Lower leg skin (tissue), 4 donors: ENCODE data around the gene OST4. TPM values are rescaled to one million over a fixed set of nuclear protein-coding genes. Genes with fewer than 3 reads are reported as not detected.

ENCODE experiments used
- DNase-seq, 2 donors: peaks; one replicate each; pipeline ENCODE4 v3.0.0-alpha.2; 2019; ENCODE audit warnings: low spot score in 2 of 2
- H3K4me3 ChIP-seq: fragments of 200-600 bp; sonication (generic); 2 replicates; pipeline ENCODE4 v1.5.1; 2017; ENCODE audit warnings: mild to moderate bottlenecking, low read depth; ENCODE audit not compliant: poor library complexity, severe bottlenecking
- POLR2A ChIP-seq, 2 donors: fragments of 450-650 bp; IDR thresholded peaks; one replicate each; pipeline ENCODE4 v1.6.1; 2016 to 2017; ENCODE audit warnings: antibody characterized with exemption in 2 of 2, mild to moderate bottlenecking in 1 of 2, moderate library complexity in 1 of 2
- WGBS, 2 donors: methylation state at CpG; one replicate each; pipeline ENCODE4 v1.1.5; 2018; 5-methylcytosine and 5-hydroxymethylcytosine counted together
- intact Hi-C: fragments of 100-400 bp; cut with DNase I; formaldehyde crosslinking; loops from one replicate; pipeline ENCODE4 v1.15.0; 2023; ENCODE audit warnings: low total_unique reads
- total RNA-seq, 4 donors: library from RNA; depleted of rRNA; stranded (reverse); fragments of >200 nt; gene quantifications; one replicate each; pipeline ENCODE4 v1.1.0, GENCODE V29; 2016
- TF ChIP-seq, protein P1 (sequence below), 3 donors: fragments of 450-650 bp; IDR thresholded peaks; one replicate each; pipeline ENCODE4 v1.5.1; 2016; ENCODE audit warnings: antibody characterized with exemption in 3 of 3, mild to moderate bottlenecking in 3 of 3, moderate library complexity in 2 of 3

Gene OST4
- total RNA-seq, 4 donors from 2014 or later, result 144 to 236 (median 195) TPM

DNA sequence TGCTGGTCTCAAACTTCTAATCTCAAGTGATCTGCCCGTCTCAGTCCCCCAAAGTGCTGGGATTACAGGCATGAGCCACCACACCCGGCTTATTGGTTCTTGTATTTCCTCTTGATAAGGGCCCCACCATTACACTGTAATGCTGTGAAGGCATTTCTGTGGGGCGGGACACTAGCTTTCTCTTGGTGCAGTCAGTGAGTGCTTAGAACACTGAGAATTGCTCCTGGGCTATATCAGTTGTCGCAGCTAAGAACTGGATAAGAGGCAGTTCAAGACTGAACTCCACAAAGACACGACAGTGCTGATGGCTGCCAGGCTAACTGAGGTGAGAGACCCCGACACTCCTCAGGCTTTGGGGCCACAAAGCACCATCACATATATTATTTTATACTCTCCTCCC is 17.2 kb upstream of the OST4 start:
- TF ChIP-seq POLR2A (IDR thresholded peaks at IDR 0.05), result no peak
- TF ChIP-seq, protein P1, sequence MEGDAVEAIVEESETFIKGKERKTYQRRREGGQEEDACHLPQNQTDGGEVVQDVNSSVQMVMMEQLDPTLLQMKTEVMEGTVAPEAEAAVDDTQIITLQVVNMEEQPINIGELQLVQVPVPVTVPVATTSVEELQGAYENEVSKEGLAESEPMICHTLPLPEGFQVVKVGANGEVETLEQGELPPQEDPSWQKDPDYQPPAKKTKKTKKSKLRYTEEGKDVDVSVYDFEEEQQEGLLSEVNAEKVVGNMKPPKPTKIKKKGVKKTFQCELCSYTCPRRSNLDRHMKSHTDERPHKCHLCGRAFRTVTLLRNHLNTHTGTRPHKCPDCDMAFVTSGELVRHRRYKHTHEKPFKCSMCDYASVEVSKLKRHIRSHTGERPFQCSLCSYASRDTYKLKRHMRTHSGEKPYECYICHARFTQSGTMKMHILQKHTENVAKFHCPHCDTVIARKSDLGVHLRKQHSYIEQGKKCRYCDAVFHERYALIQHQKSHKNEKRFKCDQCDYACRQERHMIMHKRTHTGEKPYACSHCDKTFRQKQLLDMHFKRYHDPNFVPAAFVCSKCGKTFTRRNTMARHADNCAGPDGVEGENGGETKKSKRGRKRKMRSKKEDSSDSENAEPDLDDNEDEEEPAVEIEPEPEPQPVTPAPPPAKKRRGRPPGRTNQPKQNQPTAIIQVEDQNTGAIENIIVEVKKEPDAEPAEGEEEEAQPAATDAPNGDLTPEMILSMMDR (IDR thresholded peaks at IDR 0.05), result no peak
- intact Hi-C loops, result no loop called here
- no peak overlapping the region for H3K4me3 ChIP-seq
- 98% methylated on average over 6 of the region's 6 CpGs for WGBS, 2 donors
- no peak for DNase-seq

DNA sequence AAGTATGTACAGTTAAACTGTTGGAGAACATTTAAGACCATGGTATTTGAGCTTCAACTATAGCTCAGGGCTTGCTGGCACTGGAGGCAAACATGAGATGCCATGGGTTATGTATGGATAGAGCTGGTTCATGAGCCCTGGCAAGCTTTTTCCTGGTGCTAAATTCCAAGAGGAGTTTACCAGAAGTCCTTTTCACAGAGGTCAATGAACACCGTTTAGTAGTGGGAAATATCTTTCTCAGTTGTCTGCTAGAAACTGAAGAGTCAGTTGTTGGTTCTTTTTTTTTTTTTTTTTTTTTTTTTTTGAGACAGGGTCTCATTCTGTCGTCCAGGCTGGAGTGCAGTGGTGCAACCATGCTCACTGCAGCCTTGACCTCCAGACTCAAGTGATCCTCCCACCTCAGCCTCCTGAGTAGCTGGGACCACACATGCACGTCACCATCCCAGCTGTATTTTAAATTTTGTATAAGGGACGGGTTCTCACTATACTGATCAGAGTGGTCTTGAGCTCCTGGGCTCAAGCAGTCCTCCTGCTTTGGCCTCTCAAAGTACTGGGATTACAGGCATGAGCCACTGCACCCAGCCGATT is 16.5 kb upstream of the OST4 start:
- no peak overlapping the region for H3K4me3 ChIP-seq
- no peak for DNase-seq
- intact Hi-C loops, result no loop called here
- 85 to 95% methylated on average over 5 of the region's 5 CpGs for WGBS, 2 donors
- no peak for TF ChIP-seq POLR2A (IDR thresholded peaks at IDR 0.05)
- TF ChIP-seq, protein P1 (IDR thresholded peaks at IDR 0.05), result no peak

DNA sequence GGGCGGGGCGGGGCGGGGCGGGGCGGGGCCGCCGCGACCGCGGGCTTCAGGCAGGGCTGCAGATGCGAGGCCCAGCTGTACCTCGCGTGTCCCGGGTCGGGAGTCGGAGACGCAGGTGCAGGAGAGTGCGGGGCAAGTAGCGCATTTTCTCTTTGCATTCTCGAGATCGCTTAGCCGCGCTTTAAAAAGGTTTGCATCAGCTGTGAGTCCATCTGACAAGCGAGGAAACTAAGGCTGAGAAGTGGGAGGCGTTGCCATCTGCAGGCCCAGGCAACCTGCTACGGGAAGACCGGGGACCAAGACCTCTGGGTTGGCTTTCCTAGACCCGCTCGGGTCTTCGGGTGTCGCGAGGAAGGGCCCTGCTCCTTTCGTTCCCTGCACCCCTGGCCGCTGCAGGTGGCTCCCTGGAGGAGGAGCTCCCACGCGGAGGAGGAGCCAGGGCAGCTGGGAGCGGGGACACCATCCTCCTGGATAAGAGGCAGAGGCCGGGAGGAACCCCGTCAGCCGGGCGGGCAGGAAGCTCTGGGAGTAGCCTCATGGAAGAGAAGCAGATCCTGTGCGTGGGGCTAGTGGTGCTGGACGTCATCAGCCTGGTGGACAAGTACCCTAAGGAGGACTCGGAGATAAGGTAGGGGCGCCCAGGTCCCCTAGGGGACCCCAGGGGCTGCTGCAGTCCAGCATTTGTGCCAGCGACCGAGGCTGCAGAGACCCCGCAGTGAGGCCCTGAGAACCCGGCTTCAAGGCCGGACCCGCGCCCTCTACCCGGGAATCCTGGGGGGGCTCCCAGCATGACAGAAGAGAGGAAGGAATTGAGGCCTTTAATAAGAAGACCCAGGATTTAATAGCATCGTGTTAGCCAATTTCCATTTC is 15.5 kb upstream of the OST4 start, which contains the start of gene KHK:
Gene KHK (plus strand): TSS at position 49 of the 870 bp plus-strand sequence. CDS start 488 bp downstream, at position 537.
- intact Hi-C loops, result no loop called here
- WGBS, 2 donors, result 12 to 23% methylated on average over 30 to 51 of the region's 54 CpGs
- TF ChIP-seq, protein P1 (IDR thresholded peaks at IDR 0.05), result no peak
- no peak for TF ChIP-seq POLR2A (IDR thresholded peaks at IDR 0.05)
- peak within 1 kb of the TSS; percentile 44 for H3K4me3 ChIP-seq
- DNase-seq, result peak in 1 of 2 donors; percentile 89

DNA sequence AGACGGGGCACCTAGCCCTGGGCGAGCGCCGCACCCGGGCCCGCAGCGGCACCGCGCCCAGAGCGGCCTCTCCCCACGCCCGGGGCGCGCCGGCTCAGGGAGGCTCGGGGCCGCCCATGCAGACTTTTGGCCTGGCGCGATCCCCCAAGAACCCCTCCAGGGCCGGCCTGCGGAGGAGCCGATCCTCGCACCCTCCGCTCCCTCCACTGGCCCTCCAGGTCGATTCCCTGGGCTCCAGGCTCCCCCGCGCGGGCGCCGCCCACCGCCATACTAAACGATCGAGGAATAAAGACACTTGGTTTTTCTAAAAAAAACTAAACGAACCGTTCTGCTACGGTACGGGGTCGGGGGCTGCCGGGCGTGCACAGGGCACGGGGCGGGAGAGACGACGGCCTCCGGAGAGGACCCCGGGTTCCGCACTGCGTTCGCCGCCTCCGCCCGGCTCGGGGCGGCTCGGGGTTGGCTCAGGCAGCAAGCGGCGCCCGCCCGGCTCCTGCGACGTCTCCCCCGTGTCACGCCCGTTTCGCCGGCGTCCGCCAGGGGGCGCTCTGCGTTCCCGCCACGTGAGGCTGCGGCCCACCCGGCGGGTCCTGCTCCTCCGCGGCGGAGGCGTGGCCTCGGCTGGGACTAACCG is 14.8 kb upstream of the OST4 start:
- 0 to 1% methylated on average over 24 to 53 of the region's 81 CpGs for WGBS, 2 donors
- TF ChIP-seq, protein P1 (IDR thresholded peaks at IDR 0.05), result no peak
- TF ChIP-seq POLR2A (IDR thresholded peaks at IDR 0.05), result no peak
- intact Hi-C loops, result no loop called here
- peak; percentile 93 to 99 for DNase-seq
- H3K4me3 ChIP-seq, result peak overlapping the region; percentile 44

DNA sequence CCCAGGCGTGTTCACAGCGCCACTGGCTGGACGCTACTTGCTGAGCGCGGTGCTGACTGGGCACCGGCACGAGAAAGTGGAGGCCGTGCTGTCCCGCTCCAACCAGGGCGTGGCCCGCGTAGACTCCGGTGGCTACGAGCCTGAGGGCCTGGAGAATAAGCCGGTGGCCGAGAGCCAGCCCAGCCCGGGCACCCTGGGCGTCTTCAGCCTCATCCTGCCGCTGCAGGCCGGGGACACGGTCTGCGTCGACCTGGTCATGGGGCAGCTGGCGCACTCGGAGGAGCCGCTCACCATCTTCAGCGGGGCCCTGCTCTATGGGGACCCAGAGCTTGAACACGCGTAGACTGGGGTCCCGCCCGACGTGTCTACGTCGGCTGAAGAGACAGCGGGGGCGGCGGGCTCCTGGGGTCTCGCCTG is 14.2 kb upstream of the OST4 start:
- intact Hi-C loops, result no loop called here
- 1 to 2% methylated on average over 7 to 25 of the region's 38 CpGs for WGBS, 2 donors
- no peak for TF ChIP-seq POLR2A (IDR thresholded peaks at IDR 0.05)
- TF ChIP-seq, protein P1 (IDR thresholded peaks at IDR 0.05), result no peak
- peak overlapping the region; percentile 44 for H3K4me3 ChIP-seq
- DNase-seq, result peak; percentile 69 to 97
